MG63 (cell line): ENCODE measurements around the gene GPX4. TPM values are rescaled to one million over a fixed set of nuclear protein-coding genes. Genes with fewer than 3 reads are reported as not detected.

Experiments
- DNase-seq: peaks from one replicate; pipeline ENCODE4 v3.0.0-alpha.2; 2020
- H3K27me3 ChIP-seq: fragments of 250-450 bp; sonication (Bioruptor Pico); 2 replicates; pipeline ENCODE4 v1.5.1; 2020; ENCODE audit warnings: mild to moderate bottlenecking, moderate library complexity
- H3K36me3 ChIP-seq: fragments of 250-450 bp; sonication (Bioruptor Pico); 2 replicates; pipeline ENCODE4 v1.5.1; 2020; ENCODE audit warnings: mild to moderate bottlenecking, moderate library complexity
- H3K4me3 ChIP-seq: fragments of 250-450 bp; sonication (Bioruptor Pico); 2 replicates; pipeline ENCODE4 v1.5.1; 2020; ENCODE audit warnings: mild to moderate bottlenecking, moderate library complexity
- H3K9me3 ChIP-seq: fragments of 250-450 bp; sonication (Bioruptor Pico); 2 replicates; pipeline ENCODE4 v1.5.1; 2020; ENCODE audit warnings: mild to moderate bottlenecking, moderate library complexity
- total RNA-seq: library from RNA; depleted of rRNA; stranded (reverse); fragments of >200 nt; shearing (Covaris generic); gene quantifications from 2 replicates; pipeline ENCODE4 v1.2.3, GENCODE V29; 2014; ENCODE audit warnings: low replicate concordance

GPX4 gene
- total RNA-seq, 1 experiment from 2014 or later, result 293 TPM

- Histone ChIP-seq H3K27me3 (no peaks in the 10 kb centered on the region), H3K36me3 (no peaks in the 10 kb centered on the region), H3K4me3 (no peak overlapping the region), H3K9me3 (no peaks in the 10 kb centered on the region)
- DNase-seq, result no peak
Observed at GRCh38 chr19:1066251-1066747, 37.5 kb upstream of the GPX4 start.

DNA sequence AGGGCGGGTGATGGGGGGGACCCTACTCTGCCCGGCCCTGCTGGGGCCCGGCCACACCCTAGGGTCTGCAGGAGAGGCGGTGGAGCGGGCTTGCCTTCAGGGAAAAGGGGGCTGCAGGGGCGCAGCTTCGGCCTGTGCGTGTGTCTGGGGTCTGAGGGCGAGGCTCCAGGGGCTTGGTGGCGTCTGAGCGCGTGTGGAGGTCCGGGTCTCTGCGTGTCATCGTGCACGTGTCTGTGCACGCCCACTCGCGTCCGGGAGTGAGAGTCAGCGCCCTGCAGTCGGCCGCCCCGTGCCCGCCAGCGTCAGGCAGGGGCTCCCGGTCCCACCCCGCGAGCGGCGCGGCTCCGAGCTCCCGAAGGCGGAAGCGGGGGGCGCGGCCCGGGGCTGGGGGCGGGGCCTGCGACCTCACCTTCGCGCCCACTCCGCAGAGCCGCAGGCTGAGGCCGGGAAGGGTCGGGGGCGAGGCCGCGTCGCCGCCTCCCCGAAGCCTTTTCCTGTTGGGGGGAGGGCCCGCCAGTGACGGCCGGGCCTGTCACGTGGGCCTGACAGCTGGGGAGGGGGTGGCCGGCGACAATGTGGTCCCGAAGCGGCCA lies 37.0 kb upstream of the GPX4 start, which contains the start of gene ARHGAP45:
Gene ARHGAP45 (plus strand): TSS at position 420 of the 593 bp plus-strand sequence. CDS start 239 bp downstream, outside the sequence.
- no peaks in the 10 kb centered on the region for H3K36me3 ChIP-seq

DNA sequence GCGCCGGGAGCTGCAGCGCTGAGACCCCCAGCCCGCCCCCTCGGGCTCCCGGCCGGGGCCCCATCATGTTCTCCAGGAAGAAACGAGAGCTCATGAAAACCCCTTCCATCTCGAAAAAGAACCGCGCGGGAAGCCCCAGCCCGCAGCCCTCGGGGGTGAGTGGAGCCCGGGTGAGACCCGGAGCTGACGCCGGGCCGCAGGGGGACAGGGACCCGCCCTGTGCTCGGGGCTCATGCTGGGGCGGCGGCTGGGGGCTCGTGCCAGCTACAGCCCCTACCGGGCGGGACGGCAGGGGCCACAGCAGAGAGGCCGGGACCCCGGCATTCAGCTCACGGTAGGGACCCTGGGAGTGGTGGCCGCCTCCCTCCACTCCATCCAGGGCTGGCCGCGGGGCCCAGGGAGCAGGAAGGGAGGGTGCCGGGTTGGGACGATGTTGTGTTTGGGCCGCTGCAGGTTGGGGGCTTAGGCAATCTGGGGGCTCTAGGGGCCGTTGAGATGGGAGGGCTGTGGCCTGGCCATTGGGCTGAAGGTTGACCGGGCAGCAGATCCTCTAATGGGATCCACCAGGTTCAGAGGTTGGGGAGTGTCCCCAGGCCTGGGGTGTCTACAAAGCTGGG lies 36.3 kb upstream of the GPX4 start:
- Histone ChIP-seq H3K36me3 (no peaks in the 10 kb centered on the region), H3K27me3 (no peaks in the 10 kb centered on the region), H3K9me3 (no peaks in the 10 kb centered on the region), H3K4me3 (no peak overlapping the region)
- no peak for DNase-seq

More for the DNA sequence above, 37.0 kb upstream of the GPX4 start, which contains the start of gene ARHGAP45:
- DNase-seq, result no peak
- Histone ChIP-seq H3K4me3 (no peak within 1 kb of the TSS), H3K9me3 (no peaks in the 10 kb centered on the region), H3K27me3 (no peaks in the 10 kb centered on the region)

DNA sequence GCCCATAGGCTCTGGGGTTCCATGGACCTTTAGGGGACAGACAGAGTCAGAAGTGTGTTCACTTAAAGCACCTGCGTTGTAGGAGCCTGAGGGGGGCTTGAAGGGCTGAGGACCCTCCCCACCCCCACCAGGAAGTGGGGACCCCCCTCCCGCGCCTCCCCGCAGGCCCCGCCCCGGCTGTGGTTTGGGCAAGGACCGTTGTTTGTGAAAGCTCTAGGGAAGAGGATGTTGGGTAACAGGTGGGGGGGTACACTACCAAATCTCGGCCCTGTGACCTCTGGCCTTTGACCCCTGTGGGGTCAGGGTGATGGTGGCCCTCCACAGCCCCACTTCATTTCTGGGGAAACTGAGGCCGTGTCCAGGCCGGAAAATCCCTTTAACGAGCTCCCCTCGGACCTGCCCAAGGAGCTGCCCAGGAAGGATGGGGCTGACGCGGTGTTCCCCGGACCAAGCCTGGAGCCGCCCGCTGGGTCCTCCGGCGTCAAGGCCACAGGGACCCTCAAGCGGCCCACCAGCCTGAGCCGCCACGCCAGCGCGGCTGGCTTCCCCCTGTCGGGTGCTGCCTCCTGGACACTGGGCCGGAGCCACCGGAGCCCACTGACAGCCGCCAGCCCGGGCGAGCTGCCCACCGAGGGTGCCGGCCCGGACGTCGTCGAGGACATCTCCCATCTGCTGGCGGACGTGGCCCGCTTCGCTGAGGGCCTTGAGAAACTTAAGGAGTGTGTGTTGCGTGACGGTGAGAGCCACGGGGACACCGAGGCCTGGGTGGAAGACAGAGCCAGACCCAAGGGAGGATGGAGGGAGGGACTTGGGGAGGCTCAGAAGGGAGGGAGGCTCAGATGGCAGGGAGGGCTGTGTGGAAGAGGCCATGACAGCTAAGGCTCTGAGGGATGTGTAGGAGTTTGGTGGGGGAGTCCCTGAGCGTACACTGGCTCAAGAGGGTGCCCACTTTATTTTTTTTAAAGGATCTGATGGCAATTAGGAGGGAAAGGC lies 35.5 kb upstream of the GPX4 start:
- no peaks in the 10 kb centered on the region for H3K27me3 ChIP-seq
- H3K9me3 ChIP-seq, result no peaks in the 10 kb centered on the region
- no peak for DNase-seq
- H3K36me3 ChIP-seq, result no peaks in the 10 kb centered on the region
- no peak overlapping the region for H3K4me3 ChIP-seq

DNA sequence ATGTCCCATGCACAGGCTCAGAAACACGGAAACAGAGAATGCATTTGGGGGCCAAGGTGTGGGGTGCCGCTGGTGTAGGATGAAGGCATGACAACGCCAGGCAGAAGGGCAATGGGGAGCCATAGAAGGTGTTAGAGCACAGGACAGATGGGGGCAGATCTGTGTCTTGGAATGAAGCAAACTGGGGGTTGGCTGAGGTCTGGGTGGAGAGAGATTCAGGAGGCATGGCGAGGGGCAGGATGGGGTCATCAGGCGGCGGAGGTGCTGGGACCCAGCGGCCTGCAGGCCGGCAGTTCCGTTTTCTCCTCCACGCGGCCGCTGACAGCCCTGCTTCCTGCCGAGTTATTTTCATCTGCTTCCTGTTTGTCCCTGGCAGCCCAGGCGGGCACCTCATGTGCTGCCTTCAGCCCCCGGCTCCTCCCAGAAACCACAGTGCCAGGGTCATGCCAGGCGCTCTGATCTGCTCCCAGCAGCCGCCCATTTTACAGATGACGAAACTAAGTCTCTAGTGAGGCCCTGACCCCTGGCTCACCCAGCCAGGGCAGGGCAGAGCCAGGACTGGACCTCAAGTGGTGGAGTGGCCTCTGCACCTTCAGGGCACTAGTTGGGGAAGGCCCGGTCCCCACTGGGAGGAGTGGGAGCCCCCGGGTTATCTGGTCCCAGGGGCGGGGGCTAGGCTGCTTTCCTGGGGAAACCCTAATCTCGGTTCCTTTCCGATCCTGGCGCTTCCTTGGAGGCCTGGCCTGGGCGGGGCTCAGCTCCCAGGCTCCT lies 34.6 kb upstream of the GPX4 start:
- H3K27me3 ChIP-seq, result no peaks in the 10 kb centered on the region
- DNase-seq, result no peak
- no peak overlapping the region for H3K4me3 ChIP-seq
- no peaks in the 10 kb centered on the region for H3K36me3 ChIP-seq
- no peaks in the 10 kb centered on the region for H3K9me3 ChIP-seq

GRCh38 chr19:1070576-1070930 lies 33.2 kb upstream of the GPX4 start:
- no peak overlapping the region for H3K4me3 ChIP-seq
- DNase-seq, result no peak
- no peaks in the 10 kb centered on the region for H3K9me3 ChIP-seq
- no peaks in the 10 kb centered on the region for H3K36me3 ChIP-seq
- H3K27me3 ChIP-seq, result no peaks in the 10 kb centered on the region

DNA sequence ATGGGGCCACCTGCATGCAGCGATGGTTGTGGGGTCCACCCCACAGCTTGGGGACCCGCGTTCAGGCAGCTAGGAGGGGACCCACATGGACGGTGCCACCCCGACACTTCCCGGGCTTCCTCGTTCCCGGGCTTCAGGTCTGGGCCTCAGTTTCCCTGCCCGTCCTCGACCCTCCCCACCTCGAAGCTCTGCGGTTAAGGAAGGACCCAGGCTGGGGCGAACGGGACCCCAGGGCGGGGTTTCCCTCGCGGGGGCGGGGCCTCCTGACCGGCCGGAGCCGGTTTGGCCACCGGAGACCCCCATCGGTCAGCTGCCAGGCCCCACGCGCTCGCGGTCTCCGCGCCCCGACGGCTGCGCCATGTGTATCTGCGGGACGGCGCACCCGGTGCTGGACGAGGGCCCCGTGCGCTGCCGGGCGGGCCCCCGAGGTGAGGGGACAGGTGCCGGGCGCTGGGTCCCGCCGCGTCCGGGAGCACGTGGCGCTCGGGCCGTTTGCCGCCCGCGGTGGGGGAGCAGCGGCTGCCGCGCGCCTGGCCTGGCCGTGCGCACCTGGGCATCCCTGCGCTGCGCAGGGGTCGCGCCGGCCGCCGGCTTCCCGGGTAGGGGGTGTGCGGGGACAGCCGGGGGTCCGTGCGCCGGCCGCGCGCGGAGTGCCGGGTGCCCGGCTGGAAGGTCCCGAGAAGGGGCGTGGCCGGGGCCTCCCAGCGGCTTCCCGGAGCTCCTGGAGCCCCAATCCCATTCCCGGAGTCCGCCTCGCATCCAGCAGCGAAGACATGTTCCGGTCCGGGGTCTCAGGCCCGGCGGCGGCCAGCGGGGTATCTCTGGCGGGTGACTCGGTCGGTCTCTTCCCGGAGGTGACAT lies 32.6 kb upstream of the GPX4 start:
- Histone ChIP-seq H3K36me3 (no peaks in the 10 kb centered on the region), H3K9me3 (no peaks in the 10 kb centered on the region), H3K4me3 (no peak overlapping the region), H3K27me3 (no peaks in the 10 kb centered on the region)
- DNase-seq, result no peak

DNA sequence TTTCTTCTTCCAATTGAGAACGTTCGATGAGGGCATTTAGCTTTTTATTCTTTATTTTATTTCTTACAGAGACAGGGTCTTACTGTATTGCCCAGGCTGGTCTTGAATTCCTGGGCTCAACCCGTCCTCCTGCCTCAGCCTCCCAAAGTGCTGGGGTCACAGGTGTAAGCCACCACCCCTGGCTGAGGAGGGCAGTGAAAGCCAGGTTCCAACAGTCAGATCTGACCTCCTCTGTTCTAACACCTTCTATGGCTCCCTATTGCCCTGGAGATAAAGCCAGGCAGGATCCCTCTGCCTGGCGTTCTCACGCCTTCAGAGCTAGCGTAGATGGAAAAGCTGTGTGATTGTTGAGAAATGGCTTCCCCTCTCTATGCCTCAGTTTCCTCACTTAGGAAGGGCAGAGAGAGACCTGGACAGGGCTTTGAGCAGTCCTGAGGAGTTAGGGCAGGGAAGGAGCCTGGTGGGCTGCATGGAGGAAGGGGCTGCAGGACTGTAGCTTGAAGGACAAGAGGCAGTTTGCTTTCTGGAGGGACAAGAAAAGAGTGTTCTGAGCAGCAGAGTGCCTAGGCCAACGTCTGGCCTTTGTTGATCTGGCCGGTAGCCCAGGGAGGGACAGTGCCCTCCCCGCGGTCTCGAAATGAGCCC lies 31.3 kb upstream of the GPX4 start:
- Histone ChIP-seq H3K27me3 (no peaks in the 10 kb centered on the region), H3K9me3 (no peaks in the 10 kb centered on the region), H3K36me3 (no peaks in the 10 kb centered on the region), H3K4me3 (no peak overlapping the region)
- DNase-seq, result no peak

GRCh38 chr19:1073063-1073955 lies 30.5 kb upstream of the GPX4 start:
- no peaks in the 10 kb centered on the region for H3K9me3 ChIP-seq
- H3K4me3 ChIP-seq, result no peak overlapping the region
- no peak for DNase-seq
- H3K36me3 ChIP-seq, result no peaks in the 10 kb centered on the region
- no peaks in the 10 kb centered on the region for H3K27me3 ChIP-seq

DNA sequence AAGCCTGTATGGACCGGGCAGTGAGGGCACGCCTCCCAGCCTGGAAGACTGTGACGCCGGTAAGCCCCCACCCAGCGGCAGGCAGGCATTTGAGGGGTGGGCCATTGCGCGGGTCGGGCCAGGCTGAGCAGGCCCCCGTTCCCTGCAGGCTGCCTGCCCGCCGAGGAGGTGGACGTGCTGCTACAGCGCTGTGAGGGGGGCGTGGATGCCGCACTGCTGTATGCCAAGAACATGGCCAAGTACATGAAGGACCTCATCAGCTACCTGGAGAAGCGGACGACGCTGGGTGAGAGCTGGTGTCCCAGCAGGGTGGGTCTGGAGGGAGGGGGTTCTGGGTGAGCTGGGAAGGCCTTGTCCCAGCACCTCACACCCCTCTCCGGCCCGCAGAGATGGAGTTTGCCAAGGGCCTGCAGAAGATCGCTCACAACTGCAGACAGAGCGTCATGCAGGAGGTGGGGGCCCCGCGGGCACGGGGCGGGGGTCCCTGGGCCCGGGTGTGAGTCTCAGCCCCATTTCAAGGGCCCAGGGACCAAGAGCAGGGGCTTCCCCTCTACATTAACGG lies 29.8 kb upstream of the GPX4 start:
- Histone ChIP-seq H3K27me3 (no peaks in the 10 kb centered on the region), H3K9me3 (no peaks in the 10 kb centered on the region), H3K36me3 (no peaks in the 10 kb centered on the region), H3K4me3 (no peak overlapping the region)
- no peak for DNase-seq

DNA sequence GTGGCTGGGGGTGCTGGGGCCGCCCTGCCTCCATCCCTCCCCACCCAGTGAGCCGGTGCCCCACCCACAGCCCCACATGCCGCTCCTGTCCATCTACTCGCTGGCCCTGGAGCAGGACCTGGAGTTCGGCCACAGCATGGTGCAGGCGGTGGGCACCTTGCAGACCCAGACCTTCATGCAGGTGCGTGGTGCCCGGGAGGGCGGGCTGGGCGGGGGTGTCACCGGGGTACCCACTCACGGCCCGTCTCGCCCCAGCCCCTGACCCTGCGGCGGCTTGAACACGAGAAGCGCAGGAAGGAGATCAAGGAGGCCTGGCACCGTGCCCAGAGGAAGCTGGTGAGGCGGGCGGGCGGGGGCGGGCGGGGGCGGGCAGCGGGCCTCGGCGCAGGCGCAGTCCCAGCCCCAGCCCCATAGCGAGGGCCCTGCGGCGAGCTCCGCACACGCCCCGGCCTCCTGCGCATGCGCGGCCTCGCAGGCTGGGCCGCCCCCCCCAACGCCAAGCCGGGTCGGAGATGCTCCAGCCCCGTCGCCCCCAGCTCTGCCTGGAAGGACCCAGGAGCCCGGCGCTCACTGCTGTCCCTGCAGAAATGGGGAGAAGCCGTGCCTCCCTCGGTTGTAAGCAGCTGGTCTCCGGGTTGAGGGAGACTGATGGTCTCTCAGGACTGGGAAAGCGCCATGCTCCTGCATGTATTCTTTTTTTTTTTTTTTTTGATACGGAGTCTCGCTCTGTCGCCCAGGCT lies 29.1 kb upstream of the GPX4 start:
- Histone ChIP-seq H3K9me3 (no peaks in the 10 kb centered on the region), H3K4me3 (no peak overlapping the region), H3K36me3 (no peaks in the 10 kb centered on the region), H3K27me3 (no peaks in the 10 kb centered on the region)
- DNase-seq, result no peak

GRCh38 chr19:1076046-1076386 lies 27.8 kb upstream of the GPX4 start:
- Histone ChIP-seq H3K36me3 (no peaks in the 10 kb centered on the region), H3K4me3 (no peak overlapping the region), H3K27me3 (no peaks in the 10 kb centered on the region), H3K9me3 (no peaks in the 10 kb centered on the region)
- no peak for DNase-seq

GRCh38 chr19:1076951-1077350 lies 26.8 kb upstream of the GPX4 start:
- DNase-seq, result no peak
- Histone ChIP-seq H3K4me3 (no peak overlapping the region), H3K36me3 (no peaks in the 10 kb centered on the region), H3K9me3 (no peaks in the 10 kb centered on the region), H3K27me3 (no peaks in the 10 kb centered on the region)
